Lung (tissue), 12 donors: ENCODE measurements around the gene NUP210. TPM values are rescaled to one million over a fixed set of nuclear protein-coding genes. Genes with fewer than 3 reads are reported as not detected.

Experiments used
- ATAC-seq: fragments of 200-7000 bp; cut with Tn5 transposase; one replicate; pipeline ENCODE4 v1.9.1; 2020; ENCODE audit warnings: moderate number of reproducible peaks; ENCODE audit not compliant: insufficient read depth, low FRiP score
- DNase-seq, 3 donors: peaks; one replicate each; pipeline ENCODE4 v3.0.0-alpha.2; 2013 to 2017
- H3K27ac ChIP-seq, 2 donors: one replicate each; pipeline ENCODE4 v1.5.1; 2013; ENCODE audit warnings: mild to moderate bottlenecking in 2 of 2, moderate library complexity in 2 of 2, control low read depth in 1 of 2, inconsistent platforms in 1 of 2, low read depth in 1 of 2, low read length in 1 of 2
- H3K27me3 ChIP-seq, 3 donors: one replicate each; pipeline ENCODE4 v1.5.1; 2013; ENCODE audit warnings: low read length in 2 of 3; ENCODE audit not compliant: control insufficient read depth in 3 of 3, insufficient read depth in 3 of 3
- H3K36me3 ChIP-seq, 4 donors: one replicate each; pipeline ENCODE4 v1.5.1; 2013; ENCODE audit warnings: low read length in 4 of 4, mild to moderate bottlenecking in 1 of 4, moderate library complexity in 1 of 4; ENCODE audit not compliant: control insufficient read depth in 4 of 4, insufficient read depth in 4 of 4
- H3K4me1 ChIP-seq, 5 donors: one replicate each; pipeline ENCODE4 v1.5.1; 2013; ENCODE audit warnings: low read length in 5 of 5, mild to moderate bottlenecking in 2 of 5, moderate library complexity in 1 of 5; ENCODE audit not compliant: control insufficient read depth in 5 of 5, insufficient read depth in 5 of 5
- H3K4me3 ChIP-seq: one replicate; pipeline ENCODE4 v1.5.1; 2013; ENCODE audit warnings: mild to moderate bottlenecking, control low read depth, moderate library complexity
- H3K9ac ChIP-seq, 2 donors: one replicate each; pipeline ENCODE4 v1.5.1; 2013; ENCODE audit warnings: low read length in 2 of 2, control low read depth in 1 of 2; ENCODE audit not compliant: insufficient read depth in 1 of 2
- H3K9me3 ChIP-seq, 4 donors: one replicate each; pipeline ENCODE4 v1.5.1; 2013; ENCODE audit warnings: low read length in 3 of 4, mild to moderate bottlenecking in 1 of 4, moderate library complexity in 1 of 4; ENCODE audit not compliant: control insufficient read depth in 4 of 4, insufficient read depth in 3 of 4
- CTCF ChIP-seq: IDR thresholded peaks from 2 replicates; pipeline ENCODE4 v1.5.1; 2012; ENCODE audit warnings: mild to moderate bottlenecking; ENCODE audit errors: control extremely low read depth, extremely low read depth
- WGBS, 2 donors: extraction: QIAGEN DNeasy Blood & Tissue Kit; methylation state at CpG; one replicate each; pipeline ENCODE4 v1.1.7; 2013; 5-methylcytosine and 5-hydroxymethylcytosine counted together
- polyA plus RNA-seq, 2 donors: library from polyadenylated mRNA; stranded (reverse); fragments of 200-250 nt; gene quantifications; one replicate each; pipeline ENCODE4 v1.2.1, GENCODE V29; 2013
- total RNA-seq, 2 donors: library from RNA; depleted of rRNA in 1 of 2; stranded (reverse); fragments of >200 nt in 1 of 2; gene quantifications; one replicate each; pipeline ENCODE4 v1.2.1, GENCODE V29; 2014 to 2021
- donor health status: control.
- donor health status: control.
- donor health status: Bipolar disorder and iron deficiency.
- donor health status: healthy.
- donor health status: DM: yes; HTN: yes; CAD: no.

The NUP210 gene
- total and polyA plus RNA-seq, 4 donors: 5.4 to 20.4 (median 10.5) TPM

GRCh38 chr3:13427662-13428603 lies 7.8 kb upstream of the NUP210 start:
- Histone ChIP-seq H3K4me3 (no peak overlapping the region), H3K9ac (no peak overlapping the region), H3K4me1 (no peaks in the 10 kb centered on the region), H3K36me3 (no peaks in the 10 kb centered on the region), H3K9me3 (peaks cover 0 to 3% (median 0%) of the 10 kb centered on the region in 4 donors), H3K27ac (no peak overlapping the region), H3K27me3 (no peaks in the 10 kb centered on the region)
- no peak for ATAC-seq
- no peak for DNase-seq
- no peak for TF ChIP-seq CTCF
- WGBS, 2 donors: 86 to 87% methylated on average over 12 of the region's 12 CpGs

GRCh38 chr3:13426591-13426990 lies 6.5 kb upstream of the NUP210 start:
- no peak for TF ChIP-seq CTCF
- no peak for ATAC-seq
- Histone ChIP-seq H3K9ac (no peak overlapping the region), H3K4me3 (no peak overlapping the region), H3K36me3 (no peaks in the 10 kb centered on the region), H3K4me1 (no peaks in the 10 kb centered on the region), H3K9me3 (peaks cover 0 to 3% (median 0%) of the 10 kb centered on the region in 4 donors), H3K27ac (no peak overlapping the region), H3K27me3 (no peaks in the 10 kb centered on the region)
- DNase-seq: no peak
- 98 to 100% methylated on average over 1 of the region's 1 CpG for WGBS, 2 donors

GRCh38 chr3:13425689-13426088 lies 5.6 kb upstream of the NUP210 start:
- ATAC-seq (no peak), DNase-seq (no peak)
- Histone ChIP-seq H3K27me3 (peaks cover 0 to 3% (median 0%) of the 10 kb centered on the region in 3 donors), H3K4me3 (no peak overlapping the region), H3K27ac (no peak overlapping the region), H3K36me3 (no peaks in the 10 kb centered on the region), H3K9me3 (peaks cover 0 to 3% (median 0%) of the 10 kb centered on the region in 4 donors), H3K4me1 (no peaks in the 10 kb centered on the region), H3K9ac (no peak overlapping the region)
- TF ChIP-seq CTCF: no peak
- WGBS, 2 donors: 87 to 94% methylated on average over 2 of the region's 2 CpGs
